Endodermal cell (in vitro differentiated cells): ENCODE measurements around the gene RPS6KB2. TPM values are rescaled to one million over a fixed set of nuclear protein-coding genes. Genes with fewer than 3 reads are reported as not detected.
A peak's percentile ranks its signal among the peaks of the same experiment; 100 is the strongest.

Source experiments
- DNase-seq: peaks from one replicate; pipeline ENCODE4 v3.0.0-alpha.2; 2017
- H3K27ac ChIP-seq: 2 replicates; pipeline ENCODE4 v1.5.1; 2013; ENCODE audit warnings: mild to moderate bottlenecking, low read depth, low read length, moderate library complexity
- H3K27me3 ChIP-seq: 2 replicates; pipeline ENCODE4 v1.6.1; 2013; ENCODE audit warnings: mild to moderate bottlenecking, low read length, moderate library complexity; ENCODE audit not compliant: insufficient read depth, control insufficient read depth, poor library complexity, severe bottlenecking
- H3K36me3 ChIP-seq: 2 replicates; pipeline ENCODE4 v1.7.0; 2013; ENCODE audit warnings: mild to moderate bottlenecking, low read length, moderate library complexity; ENCODE audit not compliant: control insufficient read depth, insufficient read depth
- H3K4me1 ChIP-seq: one replicate; pipeline ENCODE4 v1.7.0; 2013; ENCODE audit warnings: low read length; ENCODE audit not compliant: control insufficient read depth, insufficient read depth
- H3K4me3 ChIP-seq: 2 replicates; pipeline ENCODE4 v1.5.1; 2013; ENCODE audit warnings: mild to moderate bottlenecking, low read length, moderate library complexity
- H3K9ac ChIP-seq: 2 replicates; pipeline ENCODE4 v1.6.1; 2013; ENCODE audit warnings: mild to moderate bottlenecking, low read length, moderate library complexity; ENCODE audit not compliant: poor library complexity, severe bottlenecking; ENCODE audit errors: extremely low read depth
- H3K9me3 ChIP-seq: 2 replicates; pipeline ENCODE4 v1.6.1; 2013; ENCODE audit warnings: mild to moderate bottlenecking, low read length, moderate library complexity; ENCODE audit not compliant: control insufficient read depth
- H3K27ac Mint-ChIP-seq: 2 replicates; pipeline ENCODE4 v1.8.0; 2020; ENCODE audit warnings: mixed read lengths
- H3K27me3 Mint-ChIP-seq: 2 replicates; pipeline ENCODE4 v1.8.0; 2021; ENCODE audit warnings: mild to moderate bottlenecking, mixed read lengths; ENCODE audit not compliant: insufficient read depth
- H3K36me3 Mint-ChIP-seq: 2 replicates; pipeline ENCODE4 v1.8.0; 2020; ENCODE audit warnings: low read depth, mixed read lengths
- H3K4me1 Mint-ChIP-seq: 2 replicates; pipeline ENCODE4 v1.8.0; 2020; ENCODE audit warnings: mixed read lengths
- H3K4me3 Mint-ChIP-seq: 2 replicates; pipeline ENCODE4 v1.8.0; 2020; ENCODE audit warnings: mild to moderate bottlenecking, moderate library complexity, mixed read lengths
- H3K9me3 Mint-ChIP-seq: 2 replicates; pipeline ENCODE4 v1.8.0; 2020; ENCODE audit warnings: mild to moderate bottlenecking, mixed read lengths
- CTCF ChIP-seq: fragments of 200-600 bp; sonication (generic); conservative IDR thresholded peaks from 2 replicates; pipeline ENCODE4 v1.5.0; 2021; ENCODE audit warnings: antibody characterized with exemption, mild to moderate bottlenecking
- whole genome bisulfite sequencing, 2 experiments: methylation state at CpG; one replicate each; pipeline versions ENCODE4 v1.1.5 to v1.1.7; 2013; ENCODE audit warnings: missing lambda C conversion rate in 2 of 2, mixed read lengths in 1 of 2; ENCODE audit not compliant: insufficient coverage in 1 of 2, insufficient read length in 1 of 2; 5-methylcytosine and 5-hydroxymethylcytosine counted together
- total RNA-seq, 2 donors: library from RNA; stranded (reverse); fragmentation: NEBNext Ultra II Directional in 1 of 2; extraction: Animal tissue kit (Norgen Biotek cat#: 25700) in 1 of 2; gene quantifications; 2 replicates in 1 of 2; 3 replicates in 1 of 2; pipeline ENCODE4 v1.2.1, GENCODE V29; 2021

RPS6KB2 gene
- total RNA-seq, 2 donors from 2014 or later: 47.0 to 51.8 TPM

DNA sequence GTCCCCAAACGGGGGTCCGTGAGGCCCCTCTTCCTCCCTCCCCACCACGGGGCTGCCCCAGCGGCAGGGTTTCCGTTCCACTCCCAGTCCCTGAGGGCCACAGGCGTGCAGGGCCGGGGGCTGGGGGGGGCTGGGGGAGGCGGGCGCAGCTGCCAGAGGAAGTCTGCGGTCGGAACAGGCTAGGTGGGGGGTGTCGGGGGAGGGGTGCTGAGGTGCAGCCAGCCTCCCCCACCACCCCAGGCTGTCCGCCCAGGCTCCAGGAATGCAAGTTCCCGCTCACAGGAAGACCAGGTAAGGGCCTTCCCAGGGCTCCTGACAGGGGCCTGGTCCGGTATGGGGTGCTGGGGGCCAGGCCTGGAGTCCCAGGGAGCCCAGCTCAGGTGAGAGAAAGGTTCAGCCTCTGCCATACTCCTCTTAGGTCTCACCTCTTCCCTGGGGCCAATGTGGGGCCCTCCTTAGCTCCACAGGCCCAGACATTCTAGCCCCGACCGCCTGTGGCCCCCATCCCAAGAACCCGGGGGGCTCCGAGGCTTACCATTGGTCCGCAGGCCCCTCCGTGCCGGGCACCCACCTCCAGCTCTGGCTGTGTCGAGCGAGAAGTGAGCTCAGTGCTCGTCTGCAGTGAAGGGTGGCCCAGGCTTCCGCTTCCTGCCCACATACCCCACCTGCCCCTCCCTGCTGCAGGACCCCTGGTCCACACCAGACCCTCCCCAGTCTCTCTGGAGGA is 9.0 kb downstream of the RPS6KB2 start, which contains the start of gene PTPRCAP:
Gene PTPRCAP, minus strand, starts transcription at position 601 of the 727 bp plus-strand sequence. Its CDS starts 63 bp downstream, at position 538.
- peak within 1 kb of the TSS; percentile 77 for H3K27ac Mint-ChIP-seq
- H3K4me3 ChIP-seq: no peak within 1 kb of the TSS
- no peaks in the 10 kb centered on the region for H3K27me3 Mint-ChIP-seq
- H3K4me3 Mint-ChIP-seq: no peak within 1 kb of the TSS
- DNase-seq: no peak
- no peaks in the 10 kb centered on the region for H3K9me3 Mint-ChIP-seq
- H3K36me3 Mint-ChIP-seq: peaks cover 39% of the 10 kb centered on the region
- H3K9ac ChIP-seq: no peak within 1 kb of the TSS
- peaks cover 3% of the 10 kb centered on the region for H3K4me1 Mint-ChIP-seq
- H3K4me1 ChIP-seq: no peaks in the 10 kb centered on the region
- 88 to 97% methylated on average over 6 to 19 of the region's 26 CpGs for WGBS, 2 experiments
- H3K27me3 ChIP-seq: no peaks in the 10 kb centered on the region
- no peaks in the 10 kb centered on the region for H3K9me3 ChIP-seq
- no peak within 1 kb of the TSS for H3K27ac ChIP-seq
- TF ChIP-seq CTCF: no peak
- H3K36me3 ChIP-seq: peaks cover 43% of the 10 kb centered on the region

DNA sequence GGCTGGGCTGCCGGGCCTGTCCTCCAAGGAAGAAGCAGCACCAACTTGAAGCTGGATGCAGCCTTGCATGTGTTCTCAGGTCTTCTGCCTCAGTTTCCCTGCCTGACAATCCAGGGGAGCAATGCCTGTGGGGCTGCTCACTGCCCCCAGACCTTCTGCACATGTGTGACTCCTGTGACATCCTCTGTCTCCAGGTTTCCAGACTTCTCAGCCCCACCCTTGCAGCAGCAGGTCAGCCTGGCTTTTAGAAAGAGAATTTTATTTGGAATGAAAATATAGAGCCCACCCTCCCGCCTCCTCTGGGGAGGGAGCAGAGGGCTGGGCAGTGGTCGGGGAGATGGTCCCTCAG is 9.5 kb downstream of the RPS6KB2 start:
- no peaks in the 10 kb centered on the region for H3K4me1 ChIP-seq
- no peak for TF ChIP-seq CTCF
- Mint-ChIP-seq H3K27me3 (no peaks in the 10 kb centered on the region), H3K4me3 (no peak overlapping the region), H3K9me3 (no peaks in the 10 kb centered on the region), H3K36me3 (peaks cover 33% of the 10 kb centered on the region), H3K4me1 (peaks cover 3% of the 10 kb centered on the region), H3K27ac (no peak overlapping the region)
- H3K27me3 ChIP-seq: no peaks in the 10 kb centered on the region
- peaks cover 37% of the 10 kb centered on the region for H3K36me3 ChIP-seq
- H3K9ac ChIP-seq: no peak overlapping the region
- no peak for DNase-seq
- 84 to 85% methylated on average over 2 to 3 of the region's 3 CpGs for WGBS, 2 experiments
- no peaks in the 10 kb centered on the region for H3K9me3 ChIP-seq
- no peak overlapping the region for H3K4me3 ChIP-seq
- H3K27ac ChIP-seq: no peak overlapping the region

DNA sequence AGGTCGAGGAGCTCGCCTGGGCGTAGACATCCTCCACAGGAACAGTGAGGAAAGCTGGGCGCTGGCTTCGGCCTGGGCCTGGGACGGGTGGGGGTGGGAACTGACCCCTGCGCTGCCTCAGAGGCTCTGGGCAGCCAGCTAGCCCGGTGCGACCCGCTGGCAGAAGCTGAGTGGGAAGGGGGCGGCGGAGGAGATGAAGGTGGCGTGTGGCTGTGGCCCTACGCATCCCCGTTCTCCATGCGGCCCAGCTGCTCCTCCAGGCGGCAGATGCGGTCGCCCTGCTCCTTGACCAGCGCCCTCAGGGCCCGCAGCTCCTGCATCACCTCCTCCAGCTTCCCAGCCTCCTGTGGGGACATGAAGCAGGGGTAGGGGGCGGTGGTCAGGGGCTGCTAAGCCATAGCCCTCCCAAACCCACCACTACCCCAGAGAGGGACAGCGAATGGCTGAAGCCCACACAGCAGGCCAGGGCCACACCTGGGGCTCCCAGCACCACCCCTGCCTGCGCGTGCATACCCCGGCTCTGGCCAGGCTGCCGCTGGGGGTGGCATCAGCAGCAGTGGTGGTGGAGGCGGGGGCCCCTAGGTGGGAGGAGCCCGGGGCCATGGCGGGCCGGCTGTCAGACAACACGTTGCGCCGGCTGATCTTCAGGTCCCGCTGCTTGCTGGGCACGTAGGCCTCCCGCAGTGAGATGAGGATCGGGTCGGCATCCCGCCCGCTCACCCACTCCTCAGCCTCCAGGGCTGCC is 10.0 kb downstream of the RPS6KB2 start:
- peaks cover 3% of the 10 kb centered on the region for H3K4me1 Mint-ChIP-seq
- Histone ChIP-seq H3K4me1 (no peaks in the 10 kb centered on the region), H3K27me3 (no peaks in the 10 kb centered on the region), H3K9ac (no peak overlapping the region), H3K9me3 (no peaks in the 10 kb centered on the region), H3K36me3 (peaks cover 36% of the 10 kb centered on the region), H3K27ac (no peak overlapping the region), H3K4me3 (no peak overlapping the region)
- 94 to 95% methylated on average over 18 to 41 of the region's 41 CpGs for WGBS, 2 experiments
- H3K36me3 Mint-ChIP-seq: peaks cover 31% of the 10 kb centered on the region
- no peaks in the 10 kb centered on the region for H3K9me3 Mint-ChIP-seq
- no peak for DNase-seq
- TF ChIP-seq CTCF: no peak
- H3K4me3 Mint-ChIP-seq: no peak overlapping the region
- no peak overlapping the region for H3K27ac Mint-ChIP-seq
- H3K27me3 Mint-ChIP-seq: no peaks in the 10 kb centered on the region
